A549 (cell line): ENCODE data around the gene UBAP2L. TPM values are rescaled to one million over a fixed set of nuclear protein-coding genes. Genes with fewer than 3 reads are reported as not detected.

Source experiments
- ATAC-seq, 2 experiments: fragments of 200-7000 bp in 1 of 2; fragments of >200 bp in 1 of 2; cut with Nextera tagmentation in 1 of 2; cut with Tn5 transposase in 1 of 2; 3 replicates each; pipeline versions ENCODE4 v1.8.0 to v1.9.1; 2018 to 2020; ENCODE audit warnings: mild to moderate bottlenecking in 1 of 2, moderate library complexity in 1 of 2
- CTCF ChIA-PET: fragments of 300-600 bp; sonication (Branson Sonifier 250); formaldehyde crosslinking; extraction: SDS; loops from one replicate; lab custom pipeline; 2021; ENCODE audit warnings: antibody characterized with exemption, inconsistent platforms; lab: Yijun Ruan, JAX
- POLR2A ChIA-PET: fragments of 350-600 bp; formaldehyde crosslinking; extraction: SDS; loops from one replicate; lab custom pipeline; 2021; ENCODE audit warnings: antibody characterized with exemption, inconsistent platforms; lab: Yijun Ruan, JAX
- DNase-seq, 2 experiments: peaks; one replicate each; pipeline versions ENCODE4 v3.0.0 to v3.0.0-alpha.2; 2011 to 2016; ENCODE audit warnings: low read depth in 1 of 2, low spot score in 1 of 2
- FAIRE-seq: peaks from 2 replicates; lab custom pipeline; 2011; peaks lifted over from hg19 to GRCh38; lab: Jason Lieb, UNC
- H3K27ac ChIP-seq, 2 experiments: fragments of >200 bp; sonication (Bioruptor Twin); formaldehyde crosslinking; 3 replicates each; pipeline ENCODE4 v1.5.1; 2016 to 2017
- H3K4me1 ChIP-seq: fragments of >200 bp; sonication (Bioruptor Twin); formaldehyde crosslinking; 3 replicates; pipeline ENCODE4 v1.6.1; 2016
- H3K4me2 ChIP-seq: fragments of >200 bp; sonication (Bioruptor Twin); formaldehyde crosslinking; 3 replicates; pipeline ENCODE4 v1.6.1; 2016
- H3K4me3 ChIP-seq: fragments of >200 bp; sonication (Bioruptor Twin); formaldehyde crosslinking; 3 replicates; pipeline ENCODE4 v1.5.1; 2016
- H3K9me3 ChIP-seq: fragments of >200 bp; sonication (Bioruptor Twin); formaldehyde crosslinking; 3 replicates; pipeline ENCODE4 v1.6.1; 2016
- CHD4 ChIP-seq: fragments of 200-600 bp; sonication (generic); IDR thresholded peaks from 2 replicates; pipeline ENCODE4 v1.6.1; 2016; ENCODE audit warnings: antibody characterized with exemption, mild to moderate bottlenecking, borderline replicate concordance
- CTCF ChIP-seq: fragments of >200 bp; sonication (Bioruptor Twin); formaldehyde crosslinking; IDR thresholded peaks from 3 replicates; pipeline ENCODE4 v1.5.1; 2016
- ELK1 ChIP-seq: fragments of 150-350 bp; IDR thresholded peaks from 2 replicates; pipeline ENCODE4 v1.6.1; 2014; ENCODE audit warnings: low read depth, mild to moderate bottlenecking, low read length
- HOXB13 ChIP-seq: fragments of 250-450 bp; sonication (Bioruptor Pico); IDR thresholded peaks from 2 replicates; pipeline ENCODE4 v1.5.0; 2020; ENCODE audit warnings: low read depth, mild to moderate bottlenecking, moderate library complexity
- HOXB5 ChIP-seq: fragments of 250-450 bp; sonication (Bioruptor Pico); IDR thresholded peaks from 2 replicates; pipeline ENCODE4 v1.5.0; 2020; ENCODE audit warnings: mild to moderate bottlenecking, moderate library complexity
- JUNB ChIP-seq: fragments of >200 bp; sonication (Bioruptor Twin); formaldehyde crosslinking; IDR thresholded peaks from 2 replicates; pipeline ENCODE4 v1.6.1; 2016
- PBX3 ChIP-seq: IDR thresholded peaks from 2 replicates; pipeline ENCODE4 v1.6.1; 2012
- PHF8 ChIP-seq: fragments of 200-600 bp; sonication (generic); IDR thresholded peaks from 2 replicates; pipeline ENCODE4 v1.6.1; 2016; ENCODE audit warnings: low read depth, mild to moderate bottlenecking, antibody characterized with exemption, moderate library complexity, borderline replicate concordance
- POLR2AphosphoS2 ChIP-seq: conservative IDR thresholded peaks from 2 replicates; pipeline ENCODE4 v1.6.1; 2012; ENCODE audit warnings: low read length, improper control_type of control experiment, inconsistent platforms
- ZC3H11A ChIP-seq: fragments of 450-650 bp; IDR thresholded peaks from 2 replicates; pipeline ENCODE4 v1.6.1; 2014; ENCODE audit warnings: antibody characterized with exemption, mild to moderate bottlenecking
- ZNF302 ChIP-seq: fragments of 250-450 bp; sonication (Bioruptor Pico); IDR thresholded peaks from 2 replicates; pipeline ENCODE4 v1.9.0; 2021; ENCODE audit warnings: inconsistent platforms, mild to moderate bottlenecking, moderate library complexity
- WGBS: methylation state at CpG from one replicate; pipeline ENCODE4 v1.1.6; 2017; ENCODE audit errors: missing lambda C conversion rate; 5-methylcytosine and 5-hydroxymethylcytosine counted together
- polyA plus RNA-seq, 4 experiments: library from polyadenylated mRNA; depleted of rRNA in 3 of 4; stranded (reverse); fragments of >200 nt; fragmentation: RNase III in 1 of 4; extraction: RNeasy Plus Mini Kit Qiagen cat#74134 plus additional on column Dnase treatment in 1 of 4; gene quantifications; 2 replicates in 3 of 4; 3 replicates in 1 of 4; pipeline ENCODE4 v1.2.3, GENCODE V29; 2011 to 2017

UBAP2L gene
- polyA plus RNA-seq, 2 of the 4 experiments (the other 2 are of a cell fraction), result 169 TPM

GRCh38 chr1:154237435-154237834 is 16.7 kb downstream of the UBAP2L start:
- Histone ChIP-seq H3K4me3 (no peak overlapping the region), H3K4me2 (no peak overlapping the region), H3K4me1 (no peaks in the 10 kb centered on the region), H3K9me3 (no peaks in the 10 kb centered on the region), H3K27ac (no peak overlapping the region)
- POLR2A ChIA-PET, result interaction anchor here (1.3 kb wide), 1 partner anchor 34 kb away, joined by 3 read pairs; no protein-coding TSS in a partner anchor
- DNase-seq (no peak), FAIRE-seq (no peak), ATAC-seq (no peak)
- TF ChIP-seq PBX3 (no peak), ZNF302 (CRISPR knock-in tag) (no peak), HOXB13 (CRISPR knock-in tag) (no peak), JUNB (no peak), ELK1 (no peak), ZC3H11A (no peak), HOXB5 (CRISPR knock-in tag) (no peak), CHD4 (no peak), PHF8 (no peak)
- 87% methylated on average over 2 of the region's 2 CpGs for WGBS
- CTCF ChIA-PET, result interaction anchor here (0.8 kb wide), 1 partner anchor 36 kb away, joined by 3 read pairs; no protein-coding TSS in a partner anchor

- FAIRE-seq, result no peak
These were observed 17.2 kb downstream of the UBAP2L start for GRCh38 chr1:154237880-154238506.

More at GRCh38 chr1:154237880-154238506, 17.2 kb downstream of the UBAP2L start:
- POLR2A ChIA-PET, result no interaction called here
- Histone ChIP-seq H3K9me3 (no peaks in the 10 kb centered on the region), H3K4me2 (no peak overlapping the region), H3K27ac (no peak overlapping the region), H3K4me1 (no peaks in the 10 kb centered on the region), H3K4me3 (no peak overlapping the region)
- no peak for TF ChIP-seq PBX3
- TF ChIP-seq POLR2AphosphoS2, result no peak
- TF ChIP-seq HOXB13 (CRISPR knock-in tag), result no peak
- no peak for TF ChIP-seq CTCF
- ATAC-seq, result no peak
- 90% methylated on average over 6 of the region's 6 CpGs for WGBS
- CTCF ChIA-PET, result interaction anchor here (0.8 to 1.7 kb wide), 2 partner anchors 10 to 35 kb away, joined by 3 read pairs; no protein-coding TSS in a partner anchor
- DNase-seq, result no peak
